CD4-positive, alpha-beta T cell treated with Interferon alpha-2 for 1 hour (primary cell): ENCODE data around the gene PFN3.
A peak's percentile ranks its signal among the peaks of the same experiment; 100 is the strongest.
"Not testable (repeated sequence)": the region's sequence is repeated elsewhere in the genome, so short reads cannot be mapped to it uniquely, and the experiment has no call there.

ENCODE experiments used
- DNase-seq, 2 donors: peaks; one replicate each; pipeline ENCODE4 v3.0.0-alpha.2; 2020 to 2022

The PFN3 gene

DNA sequence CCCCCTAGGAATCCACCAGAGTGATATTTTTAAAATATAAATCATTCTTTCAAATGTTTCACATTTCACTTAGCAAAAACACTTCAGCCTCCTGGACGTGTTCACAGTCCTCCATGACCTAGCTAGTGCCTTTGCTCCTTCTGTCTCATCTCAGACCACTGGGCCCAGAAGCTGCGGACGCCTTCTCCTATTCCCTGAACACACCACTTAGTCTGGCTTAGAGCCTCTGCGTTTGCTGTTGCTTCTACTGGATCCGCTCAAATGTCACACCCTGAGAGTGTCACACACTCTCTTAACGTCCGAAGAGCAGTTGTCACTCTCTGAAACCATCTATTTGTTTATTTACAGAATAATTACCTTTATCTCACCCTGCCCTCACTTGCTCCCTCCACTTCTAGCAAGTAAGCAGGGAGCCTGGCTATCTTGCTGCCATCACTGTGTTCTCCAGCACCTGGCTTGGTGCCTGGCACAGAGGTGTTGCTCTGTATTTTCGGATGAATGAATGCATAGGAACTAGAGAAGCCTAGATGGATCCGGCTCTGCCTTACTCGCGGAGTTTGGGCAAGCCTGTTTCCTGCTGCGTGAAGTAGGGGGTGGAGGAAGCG, 24.8 kb upstream of the PFN3 start:
- no peak for DNase-seq

- no peak for DNase-seq
These were observed 23.2 kb upstream of the PFN3 start for GRCh38 chr5:177423671-177424070.

DNA sequence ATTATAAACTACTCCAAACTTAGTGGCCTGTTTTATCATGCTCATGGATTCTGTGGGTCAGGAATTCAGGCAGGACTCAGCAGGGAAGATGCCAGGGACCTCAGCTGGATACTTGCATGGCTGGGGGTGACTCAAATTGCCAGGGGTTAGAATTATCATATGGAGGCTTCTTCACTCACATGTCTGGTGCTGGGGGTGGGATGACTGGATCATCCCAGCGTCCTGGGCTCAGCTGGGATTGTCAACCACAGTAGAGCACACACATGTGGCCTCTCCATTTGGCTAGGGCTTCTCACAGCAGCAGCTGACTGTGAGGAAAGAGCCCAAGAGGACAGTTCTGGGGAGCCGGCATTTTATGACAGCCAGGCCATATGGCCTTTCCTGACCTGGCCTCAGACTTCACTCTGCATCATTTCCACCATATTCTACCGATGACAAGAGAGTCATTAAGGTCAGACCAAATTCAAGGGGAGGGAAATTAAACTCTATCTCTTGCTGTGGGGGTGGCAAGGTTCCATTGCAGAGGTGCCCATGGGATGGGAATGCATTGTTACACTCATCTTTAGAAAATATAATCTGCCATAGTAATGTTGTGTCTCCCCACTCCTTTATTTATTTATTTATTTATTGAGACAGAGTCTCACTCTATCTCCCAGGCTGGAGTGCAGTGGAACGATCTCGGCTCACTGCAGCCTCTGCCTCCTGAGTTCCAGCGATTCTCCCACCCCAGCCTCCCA, 20.8 kb upstream of the PFN3 start:
- DNase-seq, result no peak

DNA sequence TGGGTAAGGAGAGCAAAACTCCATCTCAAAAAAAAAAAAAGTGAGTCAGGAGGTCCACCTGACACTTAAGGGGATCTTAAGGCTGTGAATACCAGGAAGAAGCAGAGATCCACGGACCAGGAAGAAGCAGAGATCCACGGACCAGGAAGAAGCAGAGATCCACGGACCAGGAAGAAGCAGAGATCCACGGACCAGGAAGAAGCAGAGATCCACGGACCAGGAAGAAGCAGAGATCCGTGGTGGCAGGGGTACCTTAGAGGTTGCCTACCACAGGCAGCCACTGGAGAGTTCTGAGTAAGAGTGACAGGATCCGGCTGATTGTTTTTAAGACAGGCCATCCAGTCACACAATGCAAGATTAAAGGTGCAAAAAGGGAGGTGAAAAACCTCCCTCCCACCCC, 20.0 kb upstream of the PFN3 start:
- DNase-seq, result not testable (repeated sequence)

- no peak for DNase-seq
These were observed 18.6 kb upstream of the PFN3 start for GRCh38 chr5:177419046-177419445.

GRCh38 chr5:177417081-177417480, 16.6 kb upstream of the PFN3 start:
- DNase-seq, result not testable (repeated sequence)

DNA sequence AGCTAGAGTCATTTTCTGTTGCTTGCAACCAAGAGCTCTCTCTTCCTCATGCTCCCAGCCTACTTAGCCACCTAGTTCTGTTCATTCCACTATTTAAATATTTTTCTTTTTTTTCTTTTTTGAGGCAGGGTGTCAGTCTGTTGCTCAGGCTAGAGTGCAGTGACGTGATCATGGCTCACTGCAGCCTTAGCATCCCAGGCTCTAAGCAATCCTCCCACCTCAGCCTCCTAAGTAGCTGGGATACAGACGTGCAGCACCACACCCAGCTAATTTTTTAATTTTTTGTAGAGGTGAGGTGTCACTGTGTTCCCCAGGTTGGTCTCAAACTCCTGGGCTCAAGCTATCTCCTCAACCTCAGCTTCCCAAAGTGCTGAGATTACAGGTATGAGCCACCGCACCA, 14.0 kb upstream of the PFN3 start:
- no peak for DNase-seq

- peak in 1 of 2 donors; percentile 82 for DNase-seq
These were observed 12.3 kb upstream of the PFN3 start for GRCh38 chr5:177412603-177413233.

GRCh38 chr5:177410575-177410974, 10.1 kb upstream of the PFN3 start:
- DNase-seq, result no peak

GRCh38 chr5:177409043-177409801, 8.8 kb upstream of the PFN3 start, which contains the start of gene F12:
F12 (minus strand) TSS chr5:177409564; CDS start chr5:177409527, 37 bp downstream.
- no peak for DNase-seq

DNA sequence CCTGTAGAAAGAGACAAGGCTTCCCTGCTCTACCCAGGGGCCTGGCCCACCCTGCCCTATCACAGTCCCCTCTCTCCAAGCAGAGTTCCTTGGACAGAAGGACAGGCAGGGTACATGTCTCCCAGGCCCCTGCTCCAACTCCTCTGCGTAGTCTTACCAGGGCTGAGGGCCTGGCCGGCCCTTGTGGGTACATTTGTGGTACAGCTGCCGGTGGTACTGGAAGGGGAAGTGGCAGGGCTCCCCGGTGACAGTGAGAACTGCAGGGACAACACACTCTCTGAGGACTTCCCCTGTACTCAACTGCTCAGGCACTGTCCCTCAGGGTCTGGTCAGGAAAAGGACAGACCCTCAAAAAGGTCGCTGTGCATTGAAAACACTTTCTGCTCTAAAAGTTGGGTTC, 5.3 kb upstream of the PFN3 start:
- DNase-seq, result peak; percentile 22 to 65

- DNase-seq, result no peak
These were observed 4.9 kb upstream of the PFN3 start for GRCh38 chr5:177405312-177405711.

- no peak for DNase-seq
These were observed 4.2 kb upstream of the PFN3 start for GRCh38 chr5:177404641-177405179.

- DNase-seq, result peak; percentile 88 to 91
These were observed 3.6 kb upstream of the PFN3 start for GRCh38 chr5:177403792-177404640.

DNA sequence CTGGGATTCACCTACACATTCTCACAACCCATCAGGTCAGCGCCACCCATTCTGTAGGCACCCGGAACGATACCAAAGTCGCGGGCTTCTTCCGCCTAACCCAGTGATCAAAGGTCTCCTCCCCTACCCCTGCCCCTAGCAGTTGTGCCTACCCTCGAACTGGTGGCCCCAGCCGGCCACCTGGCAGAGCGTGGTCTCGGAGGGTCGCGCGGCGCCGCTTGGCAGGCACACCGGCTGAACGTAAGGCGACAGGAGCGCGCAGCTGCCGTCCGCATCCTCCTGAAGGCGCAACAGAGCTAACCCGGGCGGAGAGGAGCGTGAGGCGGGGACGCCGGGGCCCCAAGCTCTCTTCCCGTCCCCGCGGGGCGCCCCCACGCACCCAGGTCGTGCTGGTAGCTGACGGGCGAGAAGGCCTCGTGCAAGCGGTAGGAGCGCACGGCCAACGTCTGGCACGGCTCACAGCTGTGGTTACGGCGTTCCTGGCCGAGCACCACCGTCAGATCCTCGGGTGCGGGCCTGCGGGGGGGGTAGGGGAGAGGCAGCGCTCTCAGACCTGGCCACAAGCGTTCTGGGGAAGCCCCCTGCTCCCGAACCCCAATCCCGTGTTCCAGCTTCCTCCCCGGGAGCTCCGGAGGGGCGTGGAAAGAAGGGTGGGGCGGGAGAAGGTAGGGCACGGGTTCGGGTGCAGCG, 2.8 kb upstream of the PFN3 start:
- DNase-seq, result peak; percentile 44 to 69

DNA sequence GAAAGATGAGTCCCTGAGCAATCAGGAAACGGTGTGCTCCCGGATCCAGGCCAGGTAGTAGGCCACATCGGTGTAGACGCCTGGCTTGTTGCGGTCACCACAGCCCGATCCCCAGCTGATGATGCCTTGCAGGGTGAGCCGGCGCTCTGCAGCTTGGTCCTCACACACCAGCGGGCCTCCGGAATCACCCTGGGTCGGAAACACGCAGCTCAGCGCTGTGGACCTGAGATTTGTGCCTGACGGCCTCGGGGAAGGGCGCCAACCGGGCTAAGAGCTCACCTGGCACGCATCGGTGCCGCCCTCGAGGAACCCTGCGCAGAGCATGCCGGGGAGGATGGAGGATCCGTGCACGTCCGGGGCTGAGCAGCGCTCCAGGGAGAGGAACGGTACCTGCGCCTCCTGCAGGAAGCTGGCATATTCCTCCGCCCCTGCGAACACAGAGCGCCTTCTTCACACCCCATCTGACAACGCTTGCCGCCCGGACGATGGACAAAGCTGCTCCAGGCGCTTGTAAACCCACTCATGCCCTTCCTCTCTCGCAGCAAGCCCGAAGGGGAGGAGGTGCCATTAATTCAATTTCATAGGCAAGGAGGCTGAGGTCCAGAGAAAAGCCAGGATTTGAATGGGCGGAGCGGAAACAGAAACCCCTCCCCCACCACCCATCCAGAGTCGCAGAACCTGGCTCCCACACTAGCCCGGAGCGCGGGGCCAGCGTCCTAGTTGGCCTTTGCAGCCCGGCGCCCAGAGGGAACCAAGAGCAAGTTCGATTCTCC, 2.0 kb upstream of the PFN3 start:
- peak; percentile 67 to 78 for DNase-seq

DNA sequence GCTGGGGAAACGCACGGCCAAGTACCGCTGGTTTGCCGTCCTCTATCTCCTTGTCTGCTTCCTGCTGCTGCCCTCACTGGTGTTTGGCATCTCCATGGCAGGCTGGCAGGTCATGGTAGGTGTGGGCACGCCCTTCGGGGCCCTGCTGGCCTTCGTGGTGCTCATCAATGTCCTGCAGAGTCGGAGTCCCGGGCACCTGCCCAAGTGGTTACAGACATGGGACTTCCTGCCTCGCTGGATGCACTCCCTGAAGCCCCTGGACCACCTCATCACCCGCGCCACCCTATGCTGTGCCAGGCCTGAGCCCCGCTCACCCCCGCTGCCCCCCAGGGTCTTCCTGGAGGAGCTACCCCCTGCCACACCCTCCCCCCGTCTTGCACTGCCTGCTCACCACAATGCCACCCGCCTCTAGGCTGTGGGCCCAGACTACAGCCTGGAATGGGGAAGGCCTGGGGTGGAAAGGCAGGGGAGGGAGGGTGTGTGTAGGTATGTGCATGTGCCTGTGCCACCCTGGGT, 2.5 kb downstream of the PFN3 start:
- no peak for DNase-seq

DNA sequence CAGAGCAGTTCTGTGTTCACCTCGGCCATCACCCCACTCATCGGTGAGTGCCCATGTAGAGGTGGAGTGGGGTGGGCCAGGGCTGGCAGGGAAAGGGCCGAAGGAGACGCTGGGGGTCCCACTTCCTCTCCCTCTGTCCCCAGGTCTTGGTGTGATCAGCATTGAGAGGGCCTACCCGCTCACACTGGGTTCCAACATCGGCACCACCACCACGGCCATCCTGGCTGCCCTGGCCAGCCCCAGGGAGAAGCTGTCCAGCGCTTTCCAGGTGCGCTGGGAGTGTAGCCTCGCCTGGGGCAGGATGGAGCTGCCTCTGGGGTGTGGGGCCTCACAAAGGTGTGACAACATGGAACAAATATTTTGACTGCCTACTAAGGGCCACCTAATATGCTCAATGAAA, 3.7 kb downstream of the PFN3 start:
- no peak for DNase-seq

DNA sequence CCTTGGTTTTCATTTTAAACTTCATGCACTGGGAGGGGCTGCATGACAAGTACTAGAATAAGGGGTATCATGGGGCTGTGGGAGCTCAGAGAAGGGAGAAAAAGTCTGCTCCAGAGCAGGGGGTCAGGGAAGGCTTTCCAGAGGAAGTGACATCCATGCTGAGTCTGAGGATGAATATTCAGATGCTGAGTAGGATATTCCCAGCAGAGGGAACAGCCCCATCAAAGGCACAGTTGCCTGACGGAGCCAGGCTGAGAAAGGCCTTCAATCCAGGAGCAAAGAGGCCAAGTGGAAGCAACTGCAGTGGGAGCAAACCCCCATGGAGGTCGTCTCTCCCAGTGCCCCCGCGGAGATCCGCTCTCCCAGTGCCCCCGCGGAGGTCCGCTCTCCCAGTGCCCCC, 4.4 kb downstream of the PFN3 start:
- DNase-seq, result no peak

GRCh38 chr5:177393990-177394389, 6.5 kb downstream of the PFN3 start:
- DNase-seq, result no peak
